SU-DHL-6 (cell line): ENCODE data around the gene DMXL1.

ENCODE experiments used
- H2AFZ ChIP-seq: fragments of 200-600 bp; sonication (generic); 2 replicates; pipeline ENCODE4 v1.6.1; 2014; ENCODE audit warnings: low read depth, mild to moderate bottlenecking, moderate library complexity, mixed read lengths, antibody characterized with exemption, low read length; ENCODE audit not compliant: severe bottlenecking
- H3F3A ChIP-seq: fragments of 200-600 bp; shearing (Covaris generic); 2 replicates; pipeline ENCODE4 v1.6.0; 2016; ENCODE audit warnings: antibody characterized with exemption, mild to moderate bottlenecking; ENCODE audit not compliant: insufficient read depth
- H3K27ac ChIP-seq: fragments of 200-600 bp; sonication (generic); 2 replicates; pipeline ENCODE4 v1.5.1; 2016; ENCODE audit warnings: low read depth, mild to moderate bottlenecking, low read length, moderate library complexity, mixed read lengths
- H3K27me3 ChIP-seq: fragments of 200-600 bp; sonication (generic), shearing (Covaris generic); 2 replicates; pipeline ENCODE4 v1.6.0; 2014; ENCODE audit warnings: mild to moderate bottlenecking, low read length
- H3K36me3 ChIP-seq: fragments of 200-600 bp; sonication (generic); 2 replicates; pipeline ENCODE4 v1.6.1; 2014; ENCODE audit warnings: mild to moderate bottlenecking, low read length, mixed read lengths
- H3K4me2 ChIP-seq: fragments of 300-600, 200-600 bp; shearing (Covaris generic), sonication (generic); 2 replicates; pipeline ENCODE4 v1.6.0; 2014; ENCODE audit warnings: low read length, low read depth, mild to moderate bottlenecking; ENCODE audit not compliant: poor library complexity, severe bottlenecking
- H3K4me3 ChIP-seq: fragments of 200-600 bp; sonication (generic); 2 replicates; pipeline ENCODE4 v1.5.1; 2014; ENCODE audit warnings: antibody characterized with exemption, low read length, mild to moderate bottlenecking, mixed read lengths; ENCODE audit not compliant: insufficient read depth, poor library complexity, severe bottlenecking
- H3K79me2 ChIP-seq: fragments of 200-600 bp; sonication (generic); 2 replicates; pipeline ENCODE4 v1.6.1; 2014; ENCODE audit warnings: mild to moderate bottlenecking, low read length, moderate library complexity; ENCODE audit not compliant: insufficient read depth
- H3K9ac ChIP-seq: fragments of 200-600 bp; sonication (generic); 2 replicates; pipeline ENCODE4 v1.7.0; 2014; ENCODE audit warnings: mild to moderate bottlenecking, low read length
- H3K9me2 ChIP-seq: fragments of 200-600 bp; sonication (generic); replicated peaks from 2 replicates; pipeline ENCODE4 v1.6.1; 2014; ENCODE audit warnings: low read length; ENCODE audit not compliant: insufficient read depth
- H3K9me3 ChIP-seq: fragments of 200-600 bp; sonication (generic); 2 replicates; pipeline ENCODE4 v1.6.1; 2014; ENCODE audit warnings: low read length, mixed read lengths; ENCODE audit not compliant: insufficient read depth
- H4K20me1 ChIP-seq: fragments of 200-600 bp; sonication (generic); 2 replicates; pipeline ENCODE4 v1.6.1; 2014; ENCODE audit warnings: low read depth, mild to moderate bottlenecking, antibody characterized with exemption, low read length, moderate library complexity, mixed read lengths
- CTCF ChIP-seq: fragments of 200-600 bp; sonication (generic); IDR thresholded peaks from one replicate; pipeline ENCODE4 v1.5.1; 2017; ENCODE audit warnings: antibody characterized with exemption, mild to moderate bottlenecking, low read length, moderate library complexity; ENCODE audit not compliant: insufficient read depth, poor library complexity, severe bottlenecking
- EZH2phosphoT487 ChIP-seq: fragments of 200-600 bp; sonication (generic), shearing (Covaris generic); conservative IDR thresholded peaks from 2 replicates; pipeline ENCODE4 v1.6.1; 2018; ENCODE audit warnings: mild to moderate bottlenecking, antibody characterized with exemption, low read length, moderate library complexity, mixed read lengths

Gene DMXL1

GRCh38 chr5:119282628-119283027 is 211.7 kb downstream of the DMXL1 start:
- no peak overlapping the region for H3K27ac ChIP-seq
- no peaks in the 10 kb centered on the region for H3K9me2 ChIP-seq
- no peak overlapping the region for H2AFZ ChIP-seq
- peaks cover 3% of the 10 kb centered on the region; the same call in 1 of the 2 replicates for H4K20me1 ChIP-seq
- H3K4me2 ChIP-seq = no peak overlapping the region
- H3K79me2 ChIP-seq = peaks cover 97% of the 10 kb centered on the region
- H3K4me3 ChIP-seq = no peak overlapping the region
- 0 out of 2 replicates have a peak, but pooled peaks cover 5% of the 10 kb centered on the region for H3F3A ChIP-seq
- TF ChIP-seq EZH2phosphoT487 (no peak), CTCF (no peak)
- H3K27me3 ChIP-seq = no peaks in the 10 kb centered on the region
- no peaks in the 10 kb centered on the region for H3K9me3 ChIP-seq
- no peak overlapping the region for H3K9ac ChIP-seq
- H3K36me3 ChIP-seq = peaks cover 4% of the 10 kb centered on the region

- no peak for TF ChIP-seq EZH2phosphoT487
- no peak for TF ChIP-seq CTCF
- Histone ChIP-seq H3K27ac (no peak overlapping the region), H4K20me1 (peaks cover 7% of the 10 kb centered on the region; the same call in 1 of the 2 replicates), H3K9me3 (no peaks in the 10 kb centered on the region), H3K36me3 (peaks cover 4% of the 10 kb centered on the region), H3K4me3 (no peak overlapping the region), H3K4me2 (no peak overlapping the region), H3K27me3 (no peaks in the 10 kb centered on the region), H3F3A (0 out of 2 replicates have a peak, but pooled peaks cover 5% of the 10 kb centered on the region), H2AFZ (no peak overlapping the region), H3K9me2 (no peaks in the 10 kb centered on the region), H3K9ac (no peak overlapping the region), H3K79me2 (peaks cover 97% of the 10 kb centered on the region)
Observed at GRCh38 chr5:119284031-119284430, 213.1 kb downstream of the DMXL1 start.

GRCh38 chr5:119285070-119285916 is 214.4 kb downstream of the DMXL1 start:
- H2AFZ ChIP-seq = no peak overlapping the region
- no peaks in the 10 kb centered on the region for H3K27me3 ChIP-seq
- H3F3A ChIP-seq = 0 out of 2 replicates have a peak, but pooled peaks cover 5% of the 10 kb centered on the region
- TF ChIP-seq CTCF (no peak), EZH2phosphoT487 (no peak)
- H3K9ac ChIP-seq = no peak overlapping the region
- H3K79me2 ChIP-seq = peaks cover 97% of the 10 kb centered on the region
- H3K4me3 ChIP-seq = no peak overlapping the region
- no peaks in the 10 kb centered on the region for H3K9me2 ChIP-seq
- H3K27ac ChIP-seq = no peak overlapping the region
- peaks cover 4% of the 10 kb centered on the region for H3K36me3 ChIP-seq
- H4K20me1 ChIP-seq = peaks cover 8% of the 10 kb centered on the region; the same call in 1 of the 2 replicates
- no peaks in the 10 kb centered on the region for H3K9me3 ChIP-seq
- H3K4me2 ChIP-seq = no peak overlapping the region
